ENCODE results near the gene ANKRD13D.

- TF ChIP-seq NRF1 (IDR thresholded peaks at IDR 0.05; ENCODE audit: low read depth, low read length) = no peak
- no peak for TF ChIP-seq MEF2A (IDR thresholded peaks at IDR 0.05; ENCODE audit: borderline replicate concordance, low read depth)
- TF ChIP-seq CTCF (IDR thresholded peaks at IDR 0.05) = no peak
- no peak for TF ChIP-seq YY1 (IDR thresholded peaks at IDR 0.05; ENCODE audit: low read depth)
- TF ChIP-seq RAD21 (IDR thresholded peaks at IDR 0.05; ENCODE audit: low read length) = no peak
- TF ChIP-seq, protein P1, sequence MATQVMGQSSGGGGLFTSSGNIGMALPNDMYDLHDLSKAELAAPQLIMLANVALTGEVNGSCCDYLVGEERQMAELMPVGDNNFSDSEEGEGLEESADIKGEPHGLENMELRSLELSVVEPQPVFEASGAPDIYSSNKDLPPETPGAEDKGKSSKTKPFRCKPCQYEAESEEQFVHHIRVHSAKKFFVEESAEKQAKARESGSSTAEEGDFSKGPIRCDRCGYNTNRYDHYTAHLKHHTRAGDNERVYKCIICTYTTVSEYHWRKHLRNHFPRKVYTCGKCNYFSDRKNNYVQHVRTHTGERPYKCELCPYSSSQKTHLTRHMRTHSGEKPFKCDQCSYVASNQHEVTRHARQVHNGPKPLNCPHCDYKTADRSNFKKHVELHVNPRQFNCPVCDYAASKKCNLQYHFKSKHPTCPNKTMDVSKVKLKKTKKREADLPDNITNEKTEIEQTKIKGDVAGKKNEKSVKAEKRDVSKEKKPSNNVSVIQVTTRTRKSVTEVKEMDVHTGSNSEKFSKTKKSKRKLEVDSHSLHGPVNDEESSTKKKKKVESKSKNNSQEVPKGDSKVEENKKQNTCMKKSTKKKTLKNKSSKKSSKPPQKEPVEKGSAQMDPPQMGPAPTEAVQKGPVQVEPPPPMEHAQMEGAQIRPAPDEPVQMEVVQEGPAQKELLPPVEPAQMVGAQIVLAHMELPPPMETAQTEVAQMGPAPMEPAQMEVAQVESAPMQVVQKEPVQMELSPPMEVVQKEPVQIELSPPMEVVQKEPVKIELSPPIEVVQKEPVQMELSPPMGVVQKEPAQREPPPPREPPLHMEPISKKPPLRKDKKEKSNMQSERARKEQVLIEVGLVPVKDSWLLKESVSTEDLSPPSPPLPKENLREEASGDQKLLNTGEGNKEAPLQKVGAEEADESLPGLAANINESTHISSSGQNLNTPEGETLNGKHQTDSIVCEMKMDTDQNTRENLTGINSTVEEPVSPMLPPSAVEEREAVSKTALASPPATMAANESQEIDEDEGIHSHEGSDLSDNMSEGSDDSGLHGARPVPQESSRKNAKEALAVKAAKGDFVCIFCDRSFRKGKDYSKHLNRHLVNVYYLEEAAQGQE (IDR thresholded peaks at IDR 0.05; ENCODE audit: low read depth, low read length) = no peak
- TF ChIP-seq RFX5 (IDR thresholded peaks at IDR 0.05; ENCODE audit: low read length) = no peak
- TF ChIP-seq RCOR1 (IDR thresholded peaks at IDR 0.05; ENCODE audit: low read length) = no peak
- no peak for TF ChIP-seq EP300 (IDR thresholded peaks at IDR 0.05; ENCODE audit: borderline replicate concordance in 1 of 2, low read depth in 1 of 2, low read length in 1 of 2)
- no peak for TF ChIP-seq POLR2AphosphoS5 (IDR thresholded peaks at IDR 0.05; ENCODE audit: low read depth, low read length)
Measured at GRCh38 chr11:67311051-67311555, 22.0 kb downstream of the ANKRD13D start.

All from SK-N-SH (cell line).